ENCODE data around the gene RSBN1. TPM values are rescaled to one million over a fixed set of nuclear protein-coding genes. Genes with fewer than 3 reads are reported as not detected.

Gene RSBN1
- total RNA-seq, 1 experiment from 2014 or later, result 15.5 TPM

GRCh38 chr1:113745425-113745824, 66.9 kb downstream of the RSBN1 start:
- CTCF ChIA-PET, result no interaction called here
- DNase-seq (ENCODE audit: low spot score) (no peak), ATAC-seq (no peak)
- POLR2A ChIA-PET, result no interaction called here
- no peak for TF ChIP-seq CREM (CRISPR knock-in tag; IDR thresholded peaks at IDR 0.05)
- no peak for TF ChIP-seq ZNF532 (CRISPR knock-in tag; IDR thresholded peaks at IDR 0.05; ENCODE audit: borderline replicate concordance)
- no peak for TF ChIP-seq USF1 (CRISPR knock-in tag; IDR thresholded peaks at IDR 0.05)
- no peak for TF ChIP-seq ATF2 (CRISPR knock-in tag; IDR thresholded peaks at IDR 0.05; ENCODE audit: borderline replicate concordance, low read depth)
- no peak for TF ChIP-seq MAX (CRISPR knock-in tag; IDR thresholded peaks at IDR 0.05)
- TF ChIP-seq NFATC4 (CRISPR knock-in tag; IDR thresholded peaks at IDR 0.05), result no peak
- TF ChIP-seq ATF3 (CRISPR knock-in tag; conservative IDR thresholded peaks at IDR 0.05), result no peak
- Mint-ChIP-seq H3K9me3 (peaks cover 17% of the 10 kb centered on the region), H3K4me3 (no peak overlapping the region), H3K36me3 (peaks cover 28% of the 10 kb centered on the region), H3K27ac (no peak overlapping the region), H3K27me3 (ENCODE audit: low read depth) (no peaks in the 10 kb centered on the region), H3K4me1 (no peaks in the 10 kb centered on the region)

- ChIA-PET POLR2A (no interaction called here), CTCF (no interaction called here)
- H3K27ac Mint-ChIP-seq, result no peak overlapping the region
- no peak overlapping the region for H3K4me3 Mint-ChIP-seq
- no peak for TF ChIP-seq JAZF1 (CRISPR knock-in tag; IDR thresholded peaks at IDR 0.05)
- TF ChIP-seq RORB (CRISPR knock-in tag; IDR thresholded peaks at IDR 0.05), result no peak
- TF ChIP-seq E2F5 (CRISPR knock-in tag; IDR thresholded peaks at IDR 0.05), result no peak
- no peak for TF ChIP-seq FOXP4 (CRISPR knock-in tag; IDR thresholded peaks at IDR 0.05)
- no peak for TF ChIP-seq EMX1 (CRISPR knock-in tag; IDR thresholded peaks at IDR 0.05)
- no peak for TF ChIP-seq NR2C2 (CRISPR knock-in tag; IDR thresholded peaks at IDR 0.05)
- no peak for TF ChIP-seq FOXK1 (CRISPR knock-in tag; IDR thresholded peaks at IDR 0.05)
- ATAC-seq (no peak), DNase-seq (ENCODE audit: low spot score) (no peak)
- no peaks in the 10 kb centered on the region for H3K27me3 Mint-ChIP-seq (ENCODE audit: low read depth)
- H3K4me1 Mint-ChIP-seq, result no peaks in the 10 kb centered on the region
- peaks cover 17% of the 10 kb centered on the region for H3K9me3 Mint-ChIP-seq
- peaks cover 21% of the 10 kb centered on the region for H3K36me3 Mint-ChIP-seq
Measured at GRCh38 chr1:113744114-113744513, 68.2 kb downstream of the RSBN1 start.
